K562 (cell line): Measurements from ENCODE around the gene GDF15. TPM values are rescaled to one million over a fixed set of nuclear protein-coding genes. Genes with fewer than 3 reads are reported as not detected.

ENCODE experiments used
- ARID3B ChIP-seq: fragments of 250-450 bp; sonication (Bioruptor Pico); IDR thresholded peaks from 2 replicates; pipeline ENCODE4 v1.4.0; 2020; ENCODE audit warnings: borderline replicate concordance
- BACH1 ChIP-seq: fragments of 200-800 bp; sonication (Bioruptor generic); IDR thresholded peaks from 2 replicates; pipeline ENCODE4 v1.6.1; 2016; ENCODE audit warnings: missing genetic modification characterization, missing compliant biosample characterization
- BHLHE40 ChIP-seq: IDR thresholded peaks from 2 replicates; pipeline ENCODE4 v1.6.1; 2011; ENCODE audit warnings: low read length, improper control_type of control experiment
- BRCA1 ChIP-seq, 2 experiments: fragments of 450-650 bp in 1 of 2; sonication (generic) in 1 of 2; formaldehyde crosslinking in 1 of 2; IDR thresholded peaks; 2 replicates each; pipeline versions ENCODE4 v1.5.0 to v1.6.1; 2017 to 2020; ENCODE audit warnings: mild to moderate bottlenecking in 1 of 2, missing genetic modification reagents in 1 of 2
- CAMTA2 ChIP-seq: fragments of 250-450 bp; sonication (Bioruptor Pico); conservative IDR thresholded peaks from 2 replicates; pipeline ENCODE4 v1.5.1; 2022
- CBX2 ChIP-seq: fragments of 200-600 bp; sonication (generic); IDR thresholded peaks from one replicate; pipeline ENCODE4 v1.6.1; 2012; ENCODE audit warnings: mild to moderate bottlenecking, low read length, inconsistent platforms; ENCODE audit not compliant: insufficient read depth, poor library complexity, severe bottlenecking
- CHD4 ChIP-seq: fragments of 200-600 bp; sonication (generic); IDR thresholded peaks from 3 replicates; pipeline ENCODE4 v1.6.1; 2012; ENCODE audit warnings: low read depth, mild to moderate bottlenecking, mixed read lengths, low read length, inconsistent platforms; ENCODE audit not compliant: insufficient read depth, insufficient replicate concordance, poor library complexity, severe bottlenecking
- FOXK2 ChIP-seq, 2 experiments: fragments of 450-650 bp; IDR thresholded peaks in 1 of 2; conservative IDR thresholded peaks in 1 of 2; 2 replicates each; pipeline ENCODE4 v1.6.1; 2016; ENCODE audit warnings: low read depth in 2 of 2, mild to moderate bottlenecking in 1 of 2
- HCFC1 ChIP-seq: IDR thresholded peaks from 2 replicates; pipeline ENCODE4 v1.6.1; 2012; ENCODE audit warnings: low read depth, low read length, improper control_type of control experiment
- HES1 ChIP-seq: fragments of 450-650 bp; IDR thresholded peaks from 2 replicates; pipeline ENCODE4 v1.6.1; 2016; ENCODE audit warnings: low read depth, mild to moderate bottlenecking, moderate library complexity
- JUND ChIP-seq, 2 experiments: IDR thresholded peaks; 2 replicates in 1 of 2; 3 replicates in 1 of 2; pipeline ENCODE4 v1.6.1; 2011; ENCODE audit warnings: borderline replicate concordance in 2 of 2, low read depth in 2 of 2, low read length in 2 of 2, improper control_type of control experiment in 1 of 2, missing biosample characterization in 1 of 2, missing genetic modification characterization in 1 of 2, missing genetic modification reagents in 1 of 2
- MBD2 ChIP-seq: sonication (generic); IDR thresholded peaks from 2 replicates; pipeline ENCODE4 v1.6.1; 2016; ENCODE audit warnings: low read depth, borderline replicate concordance
- MEF2D ChIP-seq: conservative IDR thresholded peaks from 2 replicates; pipeline ENCODE4 v1.6.1; 2016; ENCODE audit warnings: low read depth, missing genetic modification characterization, missing compliant biosample characterization
- NFATC3 ChIP-seq: fragments of 450-650 bp; IDR thresholded peaks from 2 replicates; pipeline ENCODE4 v1.6.1; 2017; ENCODE audit warnings: mild to moderate bottlenecking
- POU5F1 ChIP-seq: fragments of 150-350 bp; IDR thresholded peaks from 2 replicates; pipeline ENCODE4 v1.6.1; 2014; ENCODE audit warnings: borderline replicate concordance, low read length, low read depth, mild to moderate bottlenecking; ENCODE audit not compliant: partially characterized antibody
- RAD51 ChIP-seq: fragments of 450-650 bp; IDR thresholded peaks from 2 replicates; pipeline ENCODE4 v1.7.1; 2016; ENCODE audit warnings: low read depth, mild to moderate bottlenecking, borderline replicate concordance
- RBM25 ChIP-seq: fragments of 200-400 bp; formaldehyde crosslinking; IDR thresholded peaks from 2 replicates; pipeline ENCODE4 v1.6.1; 2018; ENCODE audit warnings: low read length, low read depth, moderate library complexity; ENCODE audit not compliant: severe bottlenecking
- SREBF2 ChIP-seq: sonication (generic); formaldehyde crosslinking; IDR thresholded peaks from 2 replicates; pipeline ENCODE4 v1.4.0; 2020; ENCODE audit warnings: mild to moderate bottlenecking, missing genetic modification reagents
- ZBTB34 ChIP-seq: fragments of 250-450 bp; sonication (Bioruptor Pico); IDR thresholded peaks from 2 replicates; pipeline ENCODE4 v1.8.0; 2021; ENCODE audit warnings: mild to moderate bottlenecking, moderate library complexity
- ZNF224 ChIP-seq: sonication (generic); formaldehyde crosslinking; IDR thresholded peaks from 2 replicates; pipeline ENCODE4 v1.8.0; 2022; ENCODE audit warnings: mild to moderate bottlenecking, missing genetic modification reagents
- ZNF232 ChIP-seq: sonication (generic); formaldehyde crosslinking; IDR thresholded peaks from 2 replicates; pipeline ENCODE4 v1.8.0; 2022; ENCODE audit warnings: mild to moderate bottlenecking, missing genetic modification reagents
- ZNF384 ChIP-seq: IDR thresholded peaks from 2 replicates; pipeline ENCODE4 v1.6.1; 2012; ENCODE audit warnings: low read depth, low read length, improper control_type of control experiment
- ZNF644 ChIP-seq: fragments of 200-800 bp; sonication (Bioruptor generic); IDR thresholded peaks from 2 replicates; pipeline ENCODE4 v1.6.1; 2016; ENCODE audit warnings: low read depth, missing genetic modification characterization, missing compliant biosample characterization
- ZNF707 ChIP-seq: fragments of 250-450 bp; sonication (Bioruptor Pico); conservative IDR thresholded peaks from 2 replicates; pipeline ENCODE4 v1.8.0; 2022; ENCODE audit warnings: inconsistent platforms, mild to moderate bottlenecking, moderate library complexity
- ZNF830 ChIP-seq: fragments of 250-450 bp; sonication (Bioruptor Pico); IDR thresholded peaks from 2 replicates; pipeline ENCODE4 v1.5.0; 2021; ENCODE audit warnings: mild to moderate bottlenecking
- polyA plus RNA-seq, 8 experiments: library from polyadenylated mRNA; depleted of rRNA in 4 of 8; stranded (reverse) in 5 of 8; unstranded in 3 of 8; fragments of >200 nt; fragmentation: Nextera tagmentation in 2 of 8; fragmentation: Illumina TruSeq in 1 of 8; extraction: Ambion mirVana in 2 of 8; extraction: Trizol in 1 of 8; gene quantifications; 2 replicates each; pipeline versions ENCODE4 v1.2.1 to v1.2.3, GENCODE V29; 2011 to 2014; ENCODE audit warnings: inconsistent platforms in 1 of 8, missing spikeins in 1 of 8
- total RNA-seq, 7 experiments: library from RNA; depleted of rRNA in 6 of 7; stranded (reverse); fragments of >200 nt in 6 of 7; fragmentation: Illumina TruSeq in 2 of 7; extraction: Trizol in 2 of 7; gene quantifications; 2 replicates each; pipeline versions ENCODE4 v1.2.1 to v1.2.3, GENCODE V29; 2011 to 2021; ENCODE audit warnings: low replicate concordance in 1 of 7
- TF ChIP-seq, protein P1 (sequence below): fragments of 250-450 bp; sonication (Bioruptor Pico); IDR thresholded peaks from 2 replicates; pipeline ENCODE4 v1.8.0; 2021; ENCODE audit warnings: moderate library complexity, mild to moderate bottlenecking, inconsistent platforms

GDF15 gene
- total and polyA plus RNA-seq, 9 of the 15 experiments (the other 6 are each of a cell fraction or from before 2014, with no cell fraction given), result 2.3 to 82.4 (median 12.5) TPM

- TF ChIP-seq JUND (IDR thresholded peaks at IDR 0.05; ENCODE audit: borderline replicate concordance, low read depth, low read length) (peak; percentile 27; the same call in 1 of the 2 replicates), JUND (tag; IDR thresholded peaks at IDR 0.05; ENCODE audit: borderline replicate concordance, low read depth, low read length) (no peak; the same call in 2 of the 3 replicates), HES1 (no peak), NFATC3 (no peak), CHD4 (no peak), MBD2 (no peak), ZNF830 (CRISPR knock-in tag) (no peak), ZNF707 (CRISPR knock-in tag) (no peak), FOXK2 (conservative IDR thresholded peaks at IDR 0.05 in 1 of 2, IDR thresholded peaks at IDR 0.05 in 1 of 2; ENCODE audit: low read depth in 2 of 2) (peak in 1 of 2 experiments; percentile 25; a peak in 2 of 4 replicates), ZBTB34 (no peak), RAD51 (no peak), BHLHE40 (no peak), ZNF384 (peak; percentile 47; the same call in 1 of the 2 replicates), ARID3B (CRISPR knock-in tag) (no peak), CBX2 (no peak), MEF2D (no peak), RBM25 (peak; percentile 90), BRCA1 (IDR thresholded peaks at IDR 0.05) (no peak), BRCA1 (CRISPR knock-in tag; IDR thresholded peaks at IDR 0.05) (no peak), POU5F1 (no peak), BACH1 (tag) (no peak), ZNF224 (CRISPR knock-in tag) (no peak), ZNF232 (no peak), ZNF644 (tag) (no peak), SREBF2 (CRISPR knock-in tag) (no peak), HCFC1 (no peak), CAMTA2 (CRISPR knock-in tag) (no peak)
- TF ChIP-seq, protein P1, sequence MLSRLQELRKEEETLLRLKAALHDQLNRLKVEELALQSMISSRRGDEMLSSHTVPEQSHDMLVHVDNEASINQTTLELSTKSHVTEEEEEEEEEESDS (CRISPR knock-in tag), result no peak
Observed at GRCh38 chr19:18401580-18402112, 15.7 kb downstream of the GDF15 start (continued).
